Trophoblast cell (in vitro differentiated cells and primary cell): ENCODE data around the gene RPTOR.

Experiments
- DNase-seq, 2 donors: peaks; one replicate each; pipeline ENCODE4 v3.0.0-alpha.2; 2016
- H2AFZ ChIP-seq: 2 replicates; pipeline ENCODE4 v1.6.1; 2013; ENCODE audit warnings: low read length, moderate library complexity, mild to moderate bottlenecking; ENCODE audit not compliant: insufficient read depth, poor library complexity
- H2AK5ac ChIP-seq: 2 replicates; pipeline ENCODE4 v1.6.1; 2013; ENCODE audit warnings: mild to moderate bottlenecking, low read length
- H2BK120ac ChIP-seq: 2 replicates; pipeline ENCODE4 v1.6.1; 2013; ENCODE audit warnings: low read length, mild to moderate bottlenecking, moderate library complexity; ENCODE audit not compliant: insufficient read depth, poor library complexity
- H2BK12ac ChIP-seq: 2 replicates; pipeline ENCODE4 v1.6.1; 2013; ENCODE audit warnings: mild to moderate bottlenecking, low read length, moderate library complexity
- H2BK5ac ChIP-seq: 2 replicates; pipeline ENCODE4 v1.6.1; 2013; ENCODE audit warnings: low read length, low read depth, moderate library complexity, mild to moderate bottlenecking; ENCODE audit not compliant: poor library complexity
- H3K14ac ChIP-seq: 2 replicates; pipeline ENCODE4 v1.6.1; 2013; ENCODE audit warnings: mild to moderate bottlenecking, low read length
- H3K18ac ChIP-seq: 2 replicates; pipeline ENCODE4 v1.6.1; 2013; ENCODE audit warnings: mild to moderate bottlenecking, low read length
- H3K23ac ChIP-seq: 2 replicates; pipeline ENCODE4 v1.6.1; 2013; ENCODE audit warnings: low read length
- H3K27ac ChIP-seq: 2 replicates; pipeline ENCODE4 v1.5.1; 2013; ENCODE audit warnings: low read depth, mild to moderate bottlenecking, inconsistent platforms, low read length, moderate library complexity
- H3K27me3 ChIP-seq: 2 replicates; pipeline ENCODE4 v1.6.1; 2013; ENCODE audit warnings: inconsistent platforms, mild to moderate bottlenecking, low read length, moderate library complexity; ENCODE audit not compliant: insufficient read depth
- H3K36me3 ChIP-seq, 2 experiments: 1 replicate in 1 of 2; 2 replicates in 1 of 2; pipeline ENCODE4 v1.6.1; 2013; ENCODE audit warnings: low read length in 2 of 2, mild to moderate bottlenecking in 2 of 2, moderate library complexity in 1 of 2; ENCODE audit not compliant: insufficient read depth in 2 of 2, control insufficient read depth in 1 of 2
- H3K4ac ChIP-seq: 2 replicates; pipeline ENCODE4 v1.6.1; 2013; ENCODE audit warnings: low read depth, mild to moderate bottlenecking, low read length, moderate library complexity
- H3K4me1 ChIP-seq, 2 experiments: 1 replicate in 1 of 2; 2 replicates in 1 of 2; pipeline ENCODE4 v1.6.1; 2013; ENCODE audit warnings: low read length in 2 of 2, mild to moderate bottlenecking in 2 of 2, moderate library complexity in 1 of 2; ENCODE audit not compliant: insufficient read depth in 2 of 2, control insufficient read depth in 1 of 2
- H3K4me2 ChIP-seq: 2 replicates; pipeline ENCODE4 v1.6.1; 2013; ENCODE audit warnings: inconsistent platforms, mild to moderate bottlenecking, low read length, moderate library complexity
- H3K4me3 ChIP-seq: 2 replicates; pipeline ENCODE4 v1.5.1; 2013; ENCODE audit warnings: mild to moderate bottlenecking, low read depth, low read length, inconsistent platforms
- H3K79me1 ChIP-seq: one replicate; pipeline ENCODE4 v1.6.1; 2013; ENCODE audit warnings: low read length
- H3K79me2 ChIP-seq: 2 replicates; pipeline ENCODE4 v1.6.1; 2013; ENCODE audit warnings: low read length, mild to moderate bottlenecking; ENCODE audit not compliant: control insufficient read depth, insufficient read depth, poor library complexity
- H3K9ac ChIP-seq: 2 replicates; pipeline ENCODE4 v1.6.1; 2013; ENCODE audit warnings: mild to moderate bottlenecking, low read length
- H3K9me3 ChIP-seq: 2 replicates; pipeline ENCODE4 v1.6.1; 2013; ENCODE audit warnings: low read depth, mild to moderate bottlenecking, control low read depth, inconsistent platforms, low read length; ENCODE audit not compliant: insufficient read depth
- H4K12ac ChIP-seq: 2 replicates; pipeline ENCODE4 v1.6.1; 2013; ENCODE audit warnings: low read depth, mild to moderate bottlenecking, low read length, moderate library complexity
- H4K8ac ChIP-seq: 2 replicates; pipeline ENCODE4 v1.6.1; 2013; ENCODE audit warnings: low read depth, mild to moderate bottlenecking, low read length, moderate library complexity
- H4K91ac ChIP-seq: one replicate; pipeline ENCODE4 v1.6.1; 2013; ENCODE audit warnings: low read depth, mild to moderate bottlenecking, low read length, moderate library complexity
- WGBS: extraction: QIAGEN DNeasy Blood & Tissue Kit; methylation state at CpG from one replicate; pipeline ENCODE4 v1.1.7; 2013; ENCODE audit warnings: missing lambda C conversion rate; ENCODE audit not compliant: insufficient read length, insufficient coverage; ENCODE audit errors: extremely low coverage; 5-methylcytosine and 5-hydroxymethylcytosine counted together

The RPTOR gene

GRCh38 chr17:80876950-80877728 is 332.5 kb downstream of the RPTOR start:
- Histone ChIP-seq H3K9me3 (peaks cover 2% of the 10 kb centered on the region), H3K27ac (no peak overlapping the region), H2BK12ac (no peak overlapping the region), H3K14ac (no peak overlapping the region), H2BK5ac (no peak overlapping the region), H2AK5ac (peak overlapping the region; percentile 28), H3K4ac (no peak overlapping the region), H3K27me3 (no peaks in the 10 kb centered on the region), H3K4me1 (peaks cover 5 to 8% of the 10 kb centered on the region in 2 experiments), H4K91ac (no peak overlapping the region), H3K18ac (no peak overlapping the region), H4K12ac (no peak overlapping the region), H3K36me3 (peaks cover 9 to 13% of the 10 kb centered on the region in 2 experiments), H3K4me2 (no peak overlapping the region), H3K79me1 (peaks cover 1% of the 10 kb centered on the region), H3K9ac (no peak overlapping the region), H3K4me3 (no peak overlapping the region), H2AFZ (no peak overlapping the region), H4K8ac (no peak overlapping the region), H2BK120ac (no peak overlapping the region), H3K23ac (no peak overlapping the region), H3K79me2 (no peaks in the 10 kb centered on the region)
- no CpG with 5 or more reads among the region's 32 CpGs for WGBS
- no peak for DNase-seq

- H3K9ac ChIP-seq = no peak overlapping the region
- no peak overlapping the region for H4K91ac ChIP-seq
- H2BK12ac ChIP-seq = no peak overlapping the region
- no peak overlapping the region for H3K14ac ChIP-seq
- H2AFZ ChIP-seq = no peak overlapping the region
- no peak overlapping the region for H3K23ac ChIP-seq
- peaks cover 2% of the 10 kb centered on the region for H3K9me3 ChIP-seq
- peaks cover 5 to 8% of the 10 kb centered on the region in 2 experiments for H3K4me1 ChIP-seq
- no peak overlapping the region for H3K4me2 ChIP-seq
- H3K4me3 ChIP-seq = no peak overlapping the region
- no peaks in the 10 kb centered on the region for H3K79me2 ChIP-seq
- H3K27ac ChIP-seq = no peak overlapping the region
- no peak for DNase-seq
- no peak overlapping the region for H4K8ac ChIP-seq
- H2AK5ac ChIP-seq = no peak overlapping the region
- no peak overlapping the region for H4K12ac ChIP-seq
- H3K79me1 ChIP-seq = peaks cover 1% of the 10 kb centered on the region
- H3K27me3 ChIP-seq = no peaks in the 10 kb centered on the region
- H2BK5ac ChIP-seq = no peak overlapping the region
- H2BK120ac ChIP-seq = no peak overlapping the region
- WGBS = no CpG with 5 or more reads among the region's 14 CpGs
- H3K36me3 ChIP-seq = peaks cover 11 to 13% of the 10 kb centered on the region in 2 experiments
- H3K4ac ChIP-seq = no peak overlapping the region
- H3K18ac ChIP-seq = no peak overlapping the region
Observed at GRCh38 chr17:80877729-80878303, 333.2 kb downstream of the RPTOR start.

GRCh38 chr17:80878876-80879722 is 334.5 kb downstream of the RPTOR start:
- no peaks in the 10 kb centered on the region for H3K79me1 ChIP-seq
- WGBS = no CpG with 5 or more reads among the region's 31 CpGs
- no peak overlapping the region for H2BK5ac ChIP-seq
- H3K79me2 ChIP-seq = no peaks in the 10 kb centered on the region
- H3K27me3 ChIP-seq = no peaks in the 10 kb centered on the region
- H4K12ac ChIP-seq = no peak overlapping the region
- no peak overlapping the region for H3K14ac ChIP-seq
- H4K8ac ChIP-seq = no peak overlapping the region
- H3K4me3 ChIP-seq = no peak overlapping the region
- no peaks in the 10 kb centered on the region for H3K4me1 ChIP-seq
- no peak overlapping the region for H2BK12ac ChIP-seq
- peaks cover 2% of the 10 kb centered on the region for H3K9me3 ChIP-seq
- no peak overlapping the region for H2AK5ac ChIP-seq
- H3K4me2 ChIP-seq = no peak overlapping the region
- H3K18ac ChIP-seq = no peak overlapping the region
- no peak for DNase-seq
- no peak overlapping the region for H3K23ac ChIP-seq
- H3K9ac ChIP-seq = no peak overlapping the region
- H3K36me3 ChIP-seq = peaks cover 18 to 25% of the 10 kb centered on the region in 2 experiments
- no peak overlapping the region for H3K27ac ChIP-seq
- H2BK120ac ChIP-seq = no peak overlapping the region
- H2AFZ ChIP-seq = no peak overlapping the region
- H4K91ac ChIP-seq = no peak overlapping the region
- H3K4ac ChIP-seq = no peak overlapping the region

- Histone ChIP-seq H2BK5ac (no peak overlapping the region), H3K4me2 (no peak overlapping the region)
Observed at GRCh38 chr17:80879723-80880647, 335.3 kb downstream of the RPTOR start.

More at GRCh38 chr17:80879723-80880647, 335.3 kb downstream of the RPTOR start:
- H4K91ac ChIP-seq = no peak overlapping the region
- H3K36me3 ChIP-seq = peaks cover 26 to 29% of the 10 kb centered on the region in 2 experiments
- H3K79me1 ChIP-seq = no peaks in the 10 kb centered on the region
- no peak for DNase-seq
- no peak overlapping the region for H3K4ac ChIP-seq
- no peak overlapping the region for H2AFZ ChIP-seq
- no CpG with 5 or more reads among the region's 35 CpGs for WGBS
- no peak overlapping the region for H2AK5ac ChIP-seq
- no peaks in the 10 kb centered on the region for H3K27me3 ChIP-seq
- no peak overlapping the region for H2BK120ac ChIP-seq
- H3K9me3 ChIP-seq = peaks cover 2% of the 10 kb centered on the region
- H3K4me1 ChIP-seq = no peaks in the 10 kb centered on the region
- H3K27ac ChIP-seq = no peak overlapping the region
- H3K18ac ChIP-seq = no peak overlapping the region
- no peak overlapping the region for H4K12ac ChIP-seq
- H3K9ac ChIP-seq = no peak overlapping the region
- H3K4me3 ChIP-seq = no peak overlapping the region
- H3K79me2 ChIP-seq = no peaks in the 10 kb centered on the region
- no peak overlapping the region for H2BK12ac ChIP-seq
- no peak overlapping the region for H3K14ac ChIP-seq
- H3K23ac ChIP-seq = no peak overlapping the region
- no peak overlapping the region for H4K8ac ChIP-seq
